HG03558 (cell line): ENCODE results near the gene ST3GAL4.
A peak's percentile ranks its signal among the peaks of the same experiment; 100 is the strongest.
"Not testable (repeated sequence)": the region's sequence is repeated elsewhere in the genome, so short reads cannot be mapped to it uniquely, and the experiment has no call there.

Source experiments
- ATAC-seq: cut with Tn5 transposase; IDR thresholded peaks from one replicate; pipeline ENCODE4 v1.9.1; 2021; ENCODE audit warnings: moderate number of reproducible peaks; ENCODE audit not compliant: unreplicated experiment; ENCODE audit errors: extremely low read depth

ST3GAL4 gene, protein sequence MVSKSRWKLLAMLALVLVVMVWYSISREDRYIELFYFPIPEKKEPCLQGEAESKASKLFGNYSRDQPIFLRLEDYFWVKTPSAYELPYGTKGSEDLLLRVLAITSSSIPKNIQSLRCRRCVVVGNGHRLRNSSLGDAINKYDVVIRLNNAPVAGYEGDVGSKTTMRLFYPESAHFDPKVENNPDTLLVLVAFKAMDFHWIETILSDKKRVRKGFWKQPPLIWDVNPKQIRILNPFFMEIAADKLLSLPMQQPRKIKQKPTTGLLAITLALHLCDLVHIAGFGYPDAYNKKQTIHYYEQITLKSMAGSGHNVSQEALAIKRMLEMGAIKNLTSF

DNA sequence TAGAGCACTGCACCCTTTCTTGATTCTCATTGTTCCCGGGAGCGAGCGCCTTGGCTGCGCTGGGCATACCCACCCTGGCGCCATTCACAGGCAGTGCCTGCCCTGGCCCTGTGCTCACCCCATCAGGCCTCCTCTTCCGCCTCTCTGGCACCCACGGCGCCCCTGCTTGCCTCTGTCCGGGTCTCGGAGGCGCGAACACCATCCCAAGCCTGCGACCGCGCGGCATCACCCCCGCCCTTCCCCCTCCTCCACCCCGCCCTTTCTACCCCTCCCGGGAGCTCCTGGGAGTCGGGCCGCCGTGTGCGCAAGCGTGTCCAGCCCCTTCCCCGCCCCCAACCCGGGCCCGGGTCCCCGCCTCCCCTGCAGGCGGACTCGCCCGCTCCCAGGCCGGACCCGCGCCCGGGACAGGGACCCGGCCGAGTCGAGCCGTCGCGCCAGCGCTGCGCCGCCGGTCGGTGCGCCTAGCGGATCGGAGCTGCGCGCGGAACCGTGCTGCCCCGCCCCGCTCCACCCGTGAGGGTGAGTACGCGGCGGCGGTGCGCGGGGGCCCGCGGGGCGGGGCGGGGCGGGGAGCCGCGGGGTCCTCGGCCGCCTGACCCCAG, at the start of gene ST3GAL4:
Gene ST3GAL4, plus strand, starts transcription at position 363 of the 602 bp plus-strand sequence. CDS start 50,470 bp downstream, outside the sequence.
- peak; percentile 33 for ATAC-seq

DNA sequence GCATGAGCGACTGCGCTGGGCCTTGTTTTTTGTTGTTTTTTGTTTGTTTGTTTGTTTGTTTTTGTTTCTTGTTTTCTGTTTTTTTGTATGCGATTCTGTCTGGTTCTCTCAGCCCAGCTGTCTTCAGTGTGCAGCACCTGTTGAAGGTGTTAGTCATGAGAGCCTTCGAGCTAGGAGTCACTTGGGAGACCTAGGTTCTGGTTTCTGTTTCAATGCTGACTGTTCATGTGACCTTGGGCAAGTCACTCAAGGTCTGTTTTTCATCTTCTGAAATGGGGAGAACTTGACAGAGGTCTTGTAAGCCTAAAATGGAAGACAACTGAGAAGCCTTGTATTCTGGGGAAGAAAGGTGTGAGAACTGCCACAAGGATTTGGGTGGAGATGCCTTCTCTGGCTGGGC, 49.8 kb upstream of the ST3GAL4 start:
- peak; percentile 46 for ATAC-seq

DNA sequence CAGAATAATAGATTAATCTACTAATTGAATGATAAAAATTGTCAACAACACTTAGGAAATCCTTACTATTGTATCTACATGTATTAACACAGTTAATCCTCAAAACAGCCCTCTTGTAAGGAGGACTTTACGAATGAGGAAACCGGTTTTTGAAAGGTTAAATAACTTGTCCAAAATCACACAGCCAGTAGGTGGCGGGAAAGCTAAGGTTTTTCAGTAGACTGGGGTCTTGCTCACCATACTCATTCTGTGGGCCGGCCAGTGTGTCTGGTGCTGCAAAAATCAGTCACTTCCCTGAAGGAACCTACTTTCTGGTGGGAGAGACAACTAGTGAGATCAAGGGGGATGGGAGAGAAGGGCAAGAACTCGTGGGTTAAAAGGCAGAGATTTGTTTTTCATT, 47.8 kb upstream of the ST3GAL4 start:
- no peak for ATAC-seq

DNA sequence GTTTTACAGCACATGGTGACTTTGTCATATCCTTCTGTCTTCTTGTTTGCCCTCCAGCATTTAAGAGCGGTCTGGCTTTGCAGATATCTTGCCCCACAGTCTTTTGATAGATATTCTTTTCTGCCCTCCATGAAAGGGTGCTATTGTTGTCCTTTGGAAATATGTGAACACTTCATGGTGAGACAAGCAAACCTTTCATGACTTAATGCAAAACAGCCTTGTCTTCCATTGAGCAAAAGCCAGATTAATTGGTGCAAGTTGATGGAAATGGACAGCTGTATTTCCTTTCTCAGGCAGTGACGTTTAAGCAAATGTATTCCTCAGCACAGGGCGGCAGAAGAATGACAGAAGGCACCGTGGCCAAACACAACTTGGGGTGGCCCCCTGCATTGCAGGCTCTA, 47.2 kb upstream of the ST3GAL4 start:
- ATAC-seq = no peak

DNA sequence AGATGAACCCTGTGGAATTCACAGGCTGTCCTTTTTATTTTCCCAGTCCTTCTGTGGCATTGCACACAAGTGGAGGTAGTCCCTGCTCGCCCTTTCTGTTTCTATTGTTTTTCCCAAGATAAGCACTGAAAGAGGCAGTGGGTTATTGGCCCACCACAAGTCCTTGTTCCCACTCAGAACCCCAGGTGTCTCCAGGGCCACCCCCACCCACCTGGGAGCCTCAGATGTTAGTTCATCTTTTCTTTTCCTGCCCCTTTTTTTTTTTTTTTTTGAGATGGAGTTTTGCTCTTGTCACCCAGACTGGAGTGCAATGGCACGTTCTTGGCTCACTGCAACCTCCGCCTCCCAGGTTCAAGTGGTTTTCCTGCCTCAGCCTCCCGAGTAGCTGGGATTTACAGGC, 46.7 kb upstream of the ST3GAL4 start:
- ATAC-seq = not testable (repeated sequence)

DNA sequence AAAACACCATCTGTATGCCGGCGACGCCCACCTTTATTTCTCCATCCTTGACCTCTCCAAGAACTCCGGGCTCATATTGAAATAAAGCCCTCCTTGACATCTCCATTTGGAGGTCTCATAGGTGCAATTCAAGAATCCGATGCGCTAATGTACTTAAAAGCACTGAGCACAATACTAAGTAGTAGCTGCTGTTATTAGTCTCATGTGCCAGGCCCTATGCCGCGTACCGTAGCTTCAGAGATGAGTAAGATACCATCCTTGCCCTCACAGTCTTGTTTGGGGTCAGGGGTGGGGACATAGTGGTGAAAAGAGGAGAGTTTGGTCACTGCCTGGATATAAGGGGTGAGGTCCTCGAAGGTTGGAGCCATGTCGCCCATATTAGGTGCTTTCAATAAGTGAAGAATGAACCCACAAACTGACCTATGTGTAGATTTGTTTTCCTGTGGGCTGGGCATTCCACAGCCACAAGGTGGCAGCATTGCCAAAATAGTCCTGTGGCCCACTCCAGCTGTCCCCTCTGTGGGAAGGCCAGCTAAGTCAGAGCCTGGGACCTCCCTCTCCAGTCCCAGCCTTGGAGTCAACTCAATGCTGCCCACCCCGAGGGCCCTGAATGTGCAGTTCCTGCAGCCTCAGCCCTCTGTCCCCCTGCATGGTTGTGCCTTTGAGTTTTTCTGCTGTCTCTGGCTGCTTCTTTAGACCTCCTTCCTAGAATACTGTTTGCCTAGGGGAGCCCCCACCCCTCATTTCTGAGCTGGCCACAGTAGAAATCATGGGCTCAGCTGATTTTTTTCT, 45.1 kb upstream of the ST3GAL4 start:
- ATAC-seq = peak; percentile 24

GRCh38 chr11:126310992-126311310, 44.5 kb upstream of the ST3GAL4 start:
- ATAC-seq = no peak

DNA sequence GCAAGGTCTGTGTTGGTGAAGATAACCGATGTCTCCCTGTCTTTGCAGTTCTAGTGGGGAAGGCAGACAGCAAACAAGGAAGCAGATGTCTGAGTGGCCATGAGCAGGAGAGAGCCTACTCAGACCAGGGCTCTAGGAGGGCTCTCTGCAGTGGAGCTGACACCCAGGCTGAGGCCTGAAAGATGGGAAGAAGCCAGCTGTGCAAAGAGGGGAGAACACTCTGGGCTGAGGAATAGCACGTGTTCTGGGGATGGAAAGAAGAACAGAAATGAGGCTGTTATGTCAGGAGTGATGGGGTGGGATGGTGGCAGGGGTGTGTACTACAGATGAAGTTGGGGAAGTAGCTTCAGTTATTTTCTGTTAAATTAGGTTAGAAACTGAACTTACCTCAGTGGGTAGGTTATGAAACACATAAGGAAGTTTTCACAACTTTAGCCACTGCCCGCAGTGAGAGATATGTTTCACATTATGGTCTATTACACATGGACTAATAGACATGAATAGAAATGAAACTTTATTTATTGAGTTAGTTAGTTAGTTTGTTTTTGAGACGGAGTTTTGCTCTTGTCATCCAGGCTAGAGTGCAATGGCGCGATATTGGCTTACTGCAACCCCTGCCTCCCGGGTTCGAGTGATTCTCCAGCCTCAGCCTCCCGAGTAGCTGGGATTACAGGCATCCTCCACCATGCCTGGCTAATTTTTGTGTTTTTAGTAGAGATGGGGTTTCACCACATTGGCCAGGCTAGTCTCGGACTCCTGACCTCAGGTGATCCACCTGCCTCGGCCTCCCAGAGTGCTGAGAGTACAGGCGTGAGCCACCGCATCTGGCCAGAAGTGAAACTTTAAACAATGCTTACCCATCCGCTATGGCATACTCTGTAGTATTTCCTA, 43.8 kb upstream of the ST3GAL4 start:
- peak; percentile 73 for ATAC-seq

DNA sequence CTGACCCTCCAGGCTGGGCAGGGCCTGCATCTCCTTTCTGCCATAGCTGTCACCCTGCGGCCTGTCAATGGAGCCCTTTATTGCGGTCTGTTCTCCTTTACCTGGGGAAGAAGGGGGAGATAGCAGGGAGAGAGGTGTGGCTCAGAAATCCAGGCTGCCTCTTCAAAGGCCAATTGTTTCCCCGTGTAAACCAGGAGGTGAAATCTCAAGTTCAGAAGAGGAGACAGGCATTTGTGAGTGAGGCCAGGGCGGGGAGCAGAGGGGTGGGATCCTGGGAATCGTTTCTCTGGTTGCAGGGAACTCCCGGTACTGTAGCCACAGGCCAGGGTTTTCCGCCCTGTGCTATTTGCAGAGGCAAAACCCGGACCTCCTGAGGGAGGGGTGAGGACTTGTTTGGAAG, 42.5 kb upstream of the ST3GAL4 start:
- ATAC-seq = no peak

- ATAC-seq = no peak
Observed at GRCh38 chr11:126313826-126314225, 41.7 kb upstream of the ST3GAL4 start.

- ATAC-seq = no peak
Observed at GRCh38 chr11:126317432-126317755, 38.1 kb upstream of the ST3GAL4 start.

GRCh38 chr11:126317756-126318573, 37.5 kb upstream of the ST3GAL4 start:
- no peak for ATAC-seq

DNA sequence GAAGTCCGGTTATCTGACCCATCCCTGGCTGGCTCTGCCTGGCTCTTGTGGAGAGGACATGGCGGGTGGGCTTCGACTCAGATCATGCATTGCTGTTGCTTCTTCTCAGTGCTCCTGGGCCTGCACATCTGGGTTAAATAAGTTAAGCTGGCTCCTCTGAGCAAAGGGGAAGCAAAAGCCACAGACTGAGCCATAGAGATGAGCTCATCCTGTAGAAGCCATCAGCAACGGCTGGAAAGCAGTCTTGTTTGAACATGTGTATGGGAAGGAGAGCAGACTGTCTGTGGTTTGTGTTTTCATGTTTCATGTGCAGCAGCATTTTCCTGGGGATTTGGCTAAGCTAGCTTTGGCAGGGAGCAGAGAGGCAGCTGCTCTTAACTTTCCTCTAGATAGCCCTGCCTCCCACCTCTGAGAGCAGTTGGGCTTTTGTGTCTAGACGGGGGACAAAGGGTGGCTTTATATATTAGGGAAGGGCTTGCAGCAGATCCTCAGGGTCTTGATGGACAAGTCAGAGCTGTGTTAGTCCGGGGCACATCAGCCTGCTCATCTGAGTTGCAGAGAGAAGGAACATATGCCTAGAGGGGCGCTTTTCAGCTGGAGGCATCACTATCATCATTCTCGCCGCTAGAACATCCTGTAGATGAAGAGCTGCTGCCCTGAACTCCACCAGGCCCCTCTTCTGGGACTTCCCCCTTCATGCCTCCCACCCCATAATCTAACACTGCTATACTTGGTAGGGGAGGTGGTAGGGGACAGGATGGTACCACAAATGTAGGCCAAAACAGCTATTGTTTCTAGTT, 36.7 kb upstream of the ST3GAL4 start:
- ATAC-seq = peak; percentile 85

- no peak for ATAC-seq
Observed at GRCh38 chr11:126319374-126319740, 36.1 kb upstream of the ST3GAL4 start.

- no peak for ATAC-seq
Observed at GRCh38 chr11:126322996-126323395, 32.5 kb upstream of the ST3GAL4 start.

DNA sequence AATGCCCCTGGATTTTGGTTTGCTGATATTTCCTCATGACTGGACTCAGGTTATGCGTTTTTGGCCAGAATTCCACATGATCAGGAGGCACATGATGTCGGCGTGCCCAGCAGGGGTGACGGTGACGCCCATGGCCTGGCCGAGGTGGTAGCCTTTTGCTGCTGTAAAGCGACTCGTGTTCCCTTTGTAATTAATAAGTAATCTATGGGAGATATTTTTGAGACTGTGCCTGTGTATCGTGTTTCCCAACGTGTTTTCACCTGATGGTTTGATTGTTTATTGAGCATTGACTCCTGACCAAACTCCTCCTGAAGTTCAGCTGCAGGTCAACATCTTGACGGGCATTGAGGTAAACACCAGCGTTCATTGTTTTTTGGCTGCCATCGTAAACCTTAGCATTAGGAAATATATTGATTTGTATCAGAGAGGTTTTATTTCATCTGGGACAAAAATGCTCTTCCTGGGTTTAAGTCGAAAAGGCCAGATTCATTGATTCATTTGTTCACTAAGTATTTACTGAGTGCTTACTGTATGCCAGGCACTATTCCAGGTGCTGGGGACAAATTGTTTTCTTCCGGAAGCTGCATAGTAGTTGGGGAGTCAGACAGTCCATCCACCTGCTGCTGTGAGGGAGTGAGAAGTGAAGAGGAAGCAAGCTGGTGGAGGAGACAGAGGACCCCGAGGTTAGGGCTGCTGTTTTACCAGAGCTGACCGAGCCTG, 28.0 kb upstream of the ST3GAL4 start:
- no peak for ATAC-seq

DNA sequence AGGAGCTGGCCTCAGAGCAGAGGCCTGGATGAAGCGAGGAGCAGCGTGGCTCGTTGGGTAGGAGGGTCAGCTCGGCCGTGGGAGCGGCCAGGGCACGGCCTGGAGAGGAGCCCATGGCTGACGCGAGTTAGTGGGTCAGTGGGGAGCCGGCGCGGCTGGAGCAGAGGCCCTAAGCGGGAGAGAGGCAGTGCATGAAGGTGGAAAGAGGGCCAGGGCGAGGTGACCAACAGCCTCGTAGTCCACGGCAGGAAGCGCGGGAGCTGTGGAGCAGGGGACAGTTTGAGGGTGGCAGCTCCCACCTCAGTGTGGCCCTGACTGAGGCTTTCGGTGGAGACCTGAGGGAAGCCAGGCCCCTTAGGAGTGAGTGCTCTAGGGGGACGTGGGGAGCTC, 27.5 kb upstream of the ST3GAL4 start:
- no peak for ATAC-seq

DNA sequence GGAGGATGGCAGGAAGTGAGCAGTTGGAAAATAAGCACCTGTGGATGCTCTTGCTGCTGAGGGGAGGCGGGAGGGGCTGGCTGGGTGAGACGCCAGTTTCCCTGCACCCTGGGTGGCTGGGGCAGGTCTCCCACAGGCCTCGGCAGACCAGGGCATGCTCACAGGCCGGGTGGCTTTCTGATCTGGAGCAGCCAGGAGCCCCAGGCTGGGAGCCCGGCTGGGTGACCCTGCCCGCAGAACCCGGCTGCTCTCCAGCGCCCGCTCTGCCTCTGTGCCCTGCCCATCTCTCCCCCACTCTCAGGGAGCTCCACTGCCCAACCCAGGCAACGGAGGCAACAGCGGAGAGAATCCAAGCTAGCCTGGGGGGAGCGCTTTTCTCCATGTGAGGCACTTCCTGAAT, 27.0 kb upstream of the ST3GAL4 start:
- no peak for ATAC-seq
